K562 (cell line): ENCODE measurements around the gene RBMXL2. TPM values are rescaled to one million over a fixed set of nuclear protein-coding genes. Genes with fewer than 3 reads are reported as not detected.

Experiments
- ATAC-seq: fragments of 200-7000 bp; cut with Tn5 transposase; 3 replicates; pipeline ENCODE4 v1.9.1; 2020; ENCODE audit warnings: moderate library complexity
- BruUV-seq: library from RNA; stranded (reverse); fragments of 400-500 nt; replicated peaks from 2 replicates; lab custom pipeline; 2021; lab: Mats Ljungman, UMichigan
- CTCF ChIA-PET: fragments of 300-600 bp; formaldehyde crosslinking; extraction: SDS; loops from one replicate; lab custom pipeline; 2021; ENCODE audit warnings: low intra/inter-chr PET ratio; lab: Yijun Ruan, JAX
- POLR2A ChIA-PET: fragments of 300-600, 350-650 bp; sonication (Branson Sonifier 250); formaldehyde crosslinking; extraction: SDS; loops from one replicate; lab custom pipeline; 2021; ENCODE audit warnings: antibody characterized with exemption, inconsistent platforms; lab: Yijun Ruan, JAX
- DNase-seq, 4 experiments: peaks; one replicate each; pipeline versions ENCODE4 v3.0.0 to v3.0.0-alpha.2; 2011 to 2018; ENCODE audit warnings: low spot score in 3 of 4, mixed read lengths in 3 of 4; ENCODE audit errors: extremely low read depth in 1 of 4
- FAIRE-seq: peaks from 2 replicates; lab custom pipeline; 2011; peaks lifted over from hg19 to GRCh38; lab: Jason Lieb, UNC
- H2AFZ ChIP-seq: 2 replicates; pipeline ENCODE4 v1.6.0; 2011; ENCODE audit warnings: low read depth, low read length, control low read depth, inconsistent platforms
- H3K27ac ChIP-seq: fragments of 200-600 bp; 3 replicates; pipeline ENCODE4 v1.8.0; 2011; ENCODE audit warnings: low read depth, mild to moderate bottlenecking, control low read depth, inconsistent platforms, low read length, moderate library complexity, mixed read lengths; ENCODE audit errors: extremely low read depth
- H3K27me3 ChIP-seq, 2 experiments: fragments of 300-600 bp in 1 of 2; 2 replicates in 1 of 2; 3 replicates in 1 of 2; pipeline versions ENCODE4 v1.6.0 to v1.8.0; 2011; ENCODE audit warnings: inconsistent platforms in 2 of 2, low read length in 2 of 2, mild to moderate bottlenecking in 1 of 2, mixed read lengths in 1 of 2, moderate library complexity in 1 of 2; ENCODE audit not compliant: control insufficient read depth in 2 of 2, insufficient read depth in 2 of 2
- H3K36me3 ChIP-seq: fragments of 300-600 bp; 3 replicates; pipeline ENCODE4 v1.8.0; 2011; ENCODE audit warnings: mild to moderate bottlenecking, low read length, inconsistent platforms; ENCODE audit not compliant: control insufficient read depth, insufficient read depth
- H3K4me1 ChIP-seq, 2 experiments: fragments of 200-600 bp in 1 of 2; replicated peaks in 1 of 2; 2 replicates in 1 of 2; 3 replicates in 1 of 2; pipeline versions ENCODE4 v1.5.1 to v1.8.0; 2011; ENCODE audit warnings: inconsistent platforms in 2 of 2, low read length in 2 of 2, mild to moderate bottlenecking in 1 of 2, mixed read lengths in 1 of 2, moderate library complexity in 1 of 2; ENCODE audit not compliant: control insufficient read depth in 2 of 2, insufficient read depth in 2 of 2
- H3K4me2 ChIP-seq: 2 replicates; pipeline ENCODE4 v1.6.1; 2011; ENCODE audit warnings: low read length, control low read depth, inconsistent platforms, mixed read lengths; ENCODE audit not compliant: insufficient read depth
- H3K4me3 ChIP-seq: fragments of 200-600 bp; sonication (generic), shearing (Covaris generic); 2 replicates; pipeline ENCODE4 v1.5.1; 2016; ENCODE audit warnings: control low read depth, inconsistent platforms
- H3K79me2 ChIP-seq: fragments of 200-600 bp; 3 replicates; pipeline ENCODE4 v1.8.0; 2011; ENCODE audit warnings: low read length, inconsistent platforms; ENCODE audit not compliant: control insufficient read depth, insufficient read depth
- H3K9ac ChIP-seq, 2 experiments: 2 replicates each; pipeline versions ENCODE4 v1.6.0 to v1.6.1; 2011; ENCODE audit warnings: low read depth in 2 of 2, low read length in 2 of 2, control low read depth in 1 of 2, inconsistent platforms in 1 of 2, mild to moderate bottlenecking in 1 of 2, mixed read lengths in 1 of 2; ENCODE audit not compliant: insufficient read depth in 1 of 2
- H3K9me1 ChIP-seq: one replicate; pipeline ENCODE4 v1.6.0; 2011; ENCODE audit warnings: inconsistent platforms, mild to moderate bottlenecking, low read length, moderate library complexity; ENCODE audit not compliant: control insufficient read depth, insufficient read depth
- H3K9me3 ChIP-seq: replicated peaks from 2 replicates; pipeline ENCODE4 v1.5.1; 2011; ENCODE audit warnings: low read depth, low read length, inconsistent platforms; ENCODE audit not compliant: control insufficient read depth, insufficient read depth
- H4K20me1 ChIP-seq: replicated peaks from 2 replicates; pipeline ENCODE4 v1.6.1; 2011; ENCODE audit warnings: low read length, inconsistent platforms, mixed read lengths; ENCODE audit not compliant: control insufficient read depth, insufficient read depth
- CBFA2T2 ChIP-seq: fragments of 450-650 bp; conservative IDR thresholded peaks from 2 replicates; pipeline ENCODE4 v1.6.1; 2017; ENCODE audit warnings: mild to moderate bottlenecking
- EHMT2 ChIP-seq: fragments of 450-650 bp; IDR thresholded peaks from 2 replicates; pipeline ENCODE4 v1.6.1; 2018; ENCODE audit warnings: antibody characterized with exemption
- EP300 ChIP-seq: IDR thresholded peaks from 2 replicates; pipeline ENCODE4 v1.6.1; 2012; ENCODE audit warnings: low read length, improper control_type of control experiment
- HNRNPUL1 ChIP-seq: fragments of 200-400 bp; formaldehyde crosslinking; IDR thresholded peaks from 2 replicates; pipeline ENCODE4 v1.6.1; 2017; ENCODE audit warnings: low read length
- MIER1 ChIP-seq: fragments of 450-650 bp; IDR thresholded peaks from 2 replicates; pipeline ENCODE4 v1.6.1; 2016; ENCODE audit warnings: antibody characterized with exemption, mild to moderate bottlenecking, low read depth
- REST ChIP-seq, 2 experiments: fragments of 450-650 bp; formaldehyde crosslinking in 1 of 2; IDR thresholded peaks; 2 replicates each; pipeline versions ENCODE4 v1.4.0 to v1.6.1; 2014 to 2020; ENCODE audit warnings: mild to moderate bottlenecking in 2 of 2, borderline replicate concordance in 1 of 2, low read depth in 1 of 2
- ZBTB11 ChIP-seq, 3 experiments: fragments of 200-800 bp in 1 of 3; fragments of 250-450 bp in 1 of 3; fragments of 450-650 bp in 1 of 3; sonication (Bioruptor Pico) in 1 of 3; sonication (Bioruptor generic) in 1 of 3; formaldehyde crosslinking in 1 of 3; IDR thresholded peaks; 2 replicates each; pipeline versions ENCODE4 v1.6.1 to v1.8.0; 2016 to 2022; ENCODE audit warnings: mild to moderate bottlenecking in 2 of 3, missing genetic modification characterization in 2 of 3, missing compliant biosample characterization in 1 of 3, moderate library complexity in 1 of 3
- ZNF134 ChIP-seq: fragments of 250-450 bp; sonication (Bioruptor Pico); conservative IDR thresholded peaks from 2 replicates; pipeline ENCODE4 v1.4.0; 2020
- WGBS: fragments of 100-300 bp; shearing (Covaris generic); methylation state at CpG from one replicate; pipeline ENCODE4 v1.1.6; 2016; ENCODE audit warnings: low coverage, mixed read lengths; ENCODE audit not compliant: insufficient coverage; ENCODE audit errors: missing lambda C conversion rate; 5-methylcytosine and 5-hydroxymethylcytosine counted together
- in situ Hi-C: fragments of 300-500 bp; cut with MboI; formaldehyde crosslinking; loops from 4 replicates; pipeline ENCODE4 v1.15.0; 2018; ENCODE audit warnings: inconsistent platforms, mixed read lengths
- intact Hi-C: fragments of 100-400 bp; cut with micrococcal nuclease; formaldehyde crosslinking; loops from 2 replicates; pipeline ENCODE4 v1.14.2; 2022
- polyA plus RNA-seq, 8 experiments: library from polyadenylated mRNA; depleted of rRNA in 4 of 8; stranded (reverse) in 5 of 8; unstranded in 3 of 8; fragments of >200 nt; fragmentation: Nextera tagmentation in 2 of 8; fragmentation: Illumina TruSeq in 1 of 8; extraction: Ambion mirVana in 2 of 8; extraction: Trizol in 1 of 8; gene quantifications; 2 replicates each; pipeline versions ENCODE4 v1.2.1 to v1.2.3, GENCODE V29; 2011 to 2014; ENCODE audit warnings: inconsistent platforms in 1 of 8, missing spikeins in 1 of 8
- total RNA-seq, 7 experiments: library from RNA; depleted of rRNA in 6 of 7; stranded (reverse); fragments of >200 nt in 6 of 7; fragmentation: Illumina TruSeq in 2 of 7; extraction: Trizol in 2 of 7; gene quantifications; 2 replicates each; pipeline versions ENCODE4 v1.2.1 to v1.2.3, GENCODE V29; 2011 to 2021; ENCODE audit warnings: low replicate concordance in 1 of 7

RBMXL2 gene
- total and polyA plus RNA-seq, 9 of the 15 experiments (the other 6 are each of a cell fraction or from before 2014, with no cell fraction given) = 0.07 to 0.45 (median 0.21) TPM; not detected in 3

GRCh38 chr11:7072401-7073028 is 16.3 kb upstream of the RBMXL2 start (continued):
- TF ChIP-seq ZBTB11 (CRISPR knock-in tag; IDR thresholded peaks at IDR 0.05) = 0 out of 6 replicates have a peak, but pooled peaks of 1 of the 3 experiments have one; percentile 23
- peak; percentile 16; the same call in 1 of the 2 replicates for TF ChIP-seq EP300
- TF ChIP-seq ZNF134 (CRISPR knock-in tag) = peak; percentile 69
- TF ChIP-seq CBFA2T2 = 0 out of 2 replicates have a peak, but pooled peaks have one; percentile 6

GRCh38 chr11:7077101-7077500 is 11.7 kb upstream of the RBMXL2 start:
- H4K20me1 ChIP-seq = no peaks in the 10 kb centered on the region
- H3K9ac ChIP-seq = no peak overlapping the region
- in situ Hi-C loops = loop anchor here (25.0 kb wide), 1 partner anchor 585 kb away; the partner anchor contains the start of gene CYB5R2
- no TSS peak for BruUV-seq
- H3K4me1 ChIP-seq = peaks cover 4 to 14% of the 10 kb centered on the region in 2 experiments; a peak in 4 of 5 replicates
- peaks cover 14% of the 10 kb centered on the region for H3K9me3 ChIP-seq
- no peaks in the 10 kb centered on the region for H3K36me3 ChIP-seq
- ChIA-PET POLR2A (no interaction called here), CTCF (no interaction called here)
- ATAC-seq = no peak
- intact Hi-C loops = no loop called here
- no peak for FAIRE-seq
- 13% methylated on average over 15 of the region's 16 CpGs for WGBS
- no peaks in the 10 kb centered on the region for H3K79me2 ChIP-seq
- H3K4me3 ChIP-seq = no peak overlapping the region
- DNase-seq = peak in 2 of 4 experiments; percentile 6 to 11
- H3K27ac ChIP-seq = no peak overlapping the region
- H2AFZ ChIP-seq = no peak overlapping the region
- no peaks in the 10 kb centered on the region for H3K27me3 ChIP-seq
- no peaks in the 10 kb centered on the region for H3K9me1 ChIP-seq
- no peak overlapping the region for H3K4me2 ChIP-seq
- peak; percentile 91 for TF ChIP-seq REST (IDR thresholded peaks at IDR 0.05; ENCODE audit: borderline replicate concordance)
- TF ChIP-seq REST (CRISPR knock-in tag; IDR thresholded peaks at IDR 0.05; ENCODE audit: low read depth) = peak; percentile 85
- TF ChIP-seq HNRNPUL1 = no peak
- peak; percentile 59 for TF ChIP-seq EHMT2
- TF ChIP-seq MIER1 = peak; percentile 73; the same call in 1 of the 2 replicates
